Measurements from ENCODE around the gene COPS9. TPM values are rescaled to one million over a fixed set of nuclear protein-coding genes. Genes with fewer than 3 reads are reported as not detected.

COPS9 gene
- total and polyA plus RNA-seq, 2 donors (not counting 1 experiment from before 2014, with no cell fraction given): 104 to 176 TPM

DNA sequence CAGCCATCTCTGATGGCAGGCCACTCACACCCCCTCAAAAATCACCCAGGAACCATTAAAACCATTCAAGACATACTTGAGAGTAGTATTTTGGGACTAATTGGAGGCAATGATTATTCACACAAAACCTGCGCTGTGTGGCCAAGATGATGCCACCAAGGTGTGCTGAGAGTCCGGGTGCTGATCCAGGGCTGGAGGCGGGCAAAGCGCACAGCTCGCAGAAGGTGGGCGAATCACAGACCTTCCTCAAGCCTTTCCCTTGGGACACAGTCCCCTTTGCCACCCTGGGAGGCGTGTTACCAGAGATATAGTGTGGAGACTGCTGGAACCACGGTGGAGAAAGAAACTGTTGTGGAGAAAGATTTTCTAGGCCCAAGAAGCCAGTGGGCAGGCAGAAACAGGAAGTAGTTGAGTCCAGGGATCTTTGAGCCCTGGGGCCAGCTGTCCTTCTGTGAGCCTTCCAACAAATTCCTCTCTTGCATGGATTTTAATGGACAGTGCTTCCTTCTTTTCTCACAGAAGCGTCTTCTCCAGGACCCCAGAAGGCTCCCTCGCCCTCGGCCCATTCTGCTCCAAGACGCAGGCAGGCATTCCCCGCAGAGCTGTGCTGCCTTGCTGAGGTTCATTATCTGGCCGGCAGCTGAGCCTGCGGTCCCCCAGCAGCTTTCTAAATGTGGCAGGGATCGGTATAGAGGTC, 8.0 kb downstream of the COPS9 start:
- Histone ChIP-seq H2AFZ (ENCODE audit: low read length) (no peak overlapping the region), H4K20me1 (ENCODE audit: control insufficient read depth, extremely low read depth, insufficient read depth, low read length) (no peaks in the 10 kb centered on the region), H3K9ac (ENCODE audit: insufficient read depth, low read length) (no peak overlapping the region), H3K4me2 (ENCODE audit: extremely low read depth, insufficient read depth, low read length) (no peak overlapping the region), H3K79me2 (ENCODE audit: control insufficient read depth, insufficient read depth, low read length) (no peaks in the 10 kb centered on the region), H3K4me3 (replicated peaks in 1 of 4; ENCODE audit: control extremely low read depth in 1 of 4, insufficient read depth in 1 of 4, low read depth in 3 of 4, low read length in 4 of 4) (no peak overlapping the region), H3K4me1 (ENCODE audit: control insufficient read depth, extremely low read depth, insufficient read depth, low read length) (no peaks in the 10 kb centered on the region), H3K36me3 (ENCODE audit: control insufficient read depth, insufficient read depth, low read length) (peaks cover 18% of the 10 kb centered on the region), H3K27me3 (ENCODE audit: control insufficient read depth, insufficient read depth, low read length) (no peaks in the 10 kb centered on the region), H3K9me3 (ENCODE audit: control insufficient read depth, insufficient read depth, low read depth, low read length) (no peaks in the 10 kb centered on the region), H3K27ac (ENCODE audit: insufficient read depth, low read length) (no peak overlapping the region)
- DNase-seq (ENCODE audit: low read depth in 2 of 2): no peak
- TF ChIP-seq EZH2 (IDR thresholded peaks at IDR 0.05; ENCODE audit: low read length, missing control alignments): no peak
- TF ChIP-seq, protein P1, sequence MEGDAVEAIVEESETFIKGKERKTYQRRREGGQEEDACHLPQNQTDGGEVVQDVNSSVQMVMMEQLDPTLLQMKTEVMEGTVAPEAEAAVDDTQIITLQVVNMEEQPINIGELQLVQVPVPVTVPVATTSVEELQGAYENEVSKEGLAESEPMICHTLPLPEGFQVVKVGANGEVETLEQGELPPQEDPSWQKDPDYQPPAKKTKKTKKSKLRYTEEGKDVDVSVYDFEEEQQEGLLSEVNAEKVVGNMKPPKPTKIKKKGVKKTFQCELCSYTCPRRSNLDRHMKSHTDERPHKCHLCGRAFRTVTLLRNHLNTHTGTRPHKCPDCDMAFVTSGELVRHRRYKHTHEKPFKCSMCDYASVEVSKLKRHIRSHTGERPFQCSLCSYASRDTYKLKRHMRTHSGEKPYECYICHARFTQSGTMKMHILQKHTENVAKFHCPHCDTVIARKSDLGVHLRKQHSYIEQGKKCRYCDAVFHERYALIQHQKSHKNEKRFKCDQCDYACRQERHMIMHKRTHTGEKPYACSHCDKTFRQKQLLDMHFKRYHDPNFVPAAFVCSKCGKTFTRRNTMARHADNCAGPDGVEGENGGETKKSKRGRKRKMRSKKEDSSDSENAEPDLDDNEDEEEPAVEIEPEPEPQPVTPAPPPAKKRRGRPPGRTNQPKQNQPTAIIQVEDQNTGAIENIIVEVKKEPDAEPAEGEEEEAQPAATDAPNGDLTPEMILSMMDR (conservative IDR thresholded peaks at IDR 0.05 in 1 of 2, IDR thresholded peaks at IDR 0.05 in 1 of 2; ENCODE audit: low read depth in 1 of 2, low read length in 2 of 2): no peak

DNA sequence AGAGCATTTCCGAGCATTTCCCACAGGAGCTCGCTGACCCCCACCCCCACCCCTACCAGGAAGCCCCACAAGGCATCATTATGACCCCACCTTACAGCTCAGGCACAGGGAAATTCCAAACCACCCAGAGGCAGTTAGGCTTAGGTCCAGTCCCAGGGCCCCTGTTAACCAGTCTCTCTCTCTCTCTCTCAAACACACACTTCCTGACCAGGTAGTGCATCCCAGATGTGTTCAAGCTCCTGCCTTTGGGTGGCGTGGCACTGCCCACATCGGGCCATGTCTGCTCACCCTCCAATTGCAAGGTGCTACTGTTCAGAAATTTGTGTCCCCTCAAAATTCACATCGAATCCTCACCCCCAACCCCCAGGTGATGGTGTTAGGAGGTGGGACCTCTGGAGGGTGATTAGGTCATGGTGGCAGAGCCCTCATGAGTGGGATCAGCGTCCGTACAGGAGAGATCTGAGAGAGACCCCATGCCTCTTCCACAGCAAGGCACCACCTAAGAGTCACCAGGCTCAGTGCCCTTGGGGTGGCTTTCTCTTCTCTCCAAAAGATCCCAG, 8.8 kb downstream of the COPS9 start:
- Histone ChIP-seq H3K36me3 (ENCODE audit: control insufficient read depth, insufficient read depth, low read length) (peaks cover 12% of the 10 kb centered on the region), H3K9me3 (ENCODE audit: control insufficient read depth, insufficient read depth, low read depth, low read length) (no peaks in the 10 kb centered on the region), H3K79me2 (ENCODE audit: control insufficient read depth, insufficient read depth, low read length) (no peaks in the 10 kb centered on the region), H2AFZ (ENCODE audit: low read length) (no peak overlapping the region), H4K20me1 (ENCODE audit: control insufficient read depth, extremely low read depth, insufficient read depth, low read length) (no peaks in the 10 kb centered on the region), H3K27ac (ENCODE audit: insufficient read depth, low read length) (no peak overlapping the region), H3K9ac (ENCODE audit: insufficient read depth, low read length) (no peak overlapping the region), H3K27me3 (ENCODE audit: control insufficient read depth, insufficient read depth, low read length) (no peaks in the 10 kb centered on the region), H3K4me3 (replicated peaks in 1 of 4; ENCODE audit: control extremely low read depth in 1 of 4, insufficient read depth in 1 of 4, low read depth in 3 of 4, low read length in 4 of 4) (no peak overlapping the region), H3K4me2 (ENCODE audit: extremely low read depth, insufficient read depth, low read length) (no peak overlapping the region), H3K4me1 (ENCODE audit: control insufficient read depth, extremely low read depth, insufficient read depth, low read length) (no peaks in the 10 kb centered on the region)
- no peak for DNase-seq (ENCODE audit: low read depth in 2 of 2)
- TF ChIP-seq EZH2 (IDR thresholded peaks at IDR 0.05; ENCODE audit: low read length, missing control alignments): no peak
- TF ChIP-seq, protein P1 (conservative IDR thresholded peaks at IDR 0.05 in 1 of 2, IDR thresholded peaks at IDR 0.05 in 1 of 2; ENCODE audit: low read depth in 1 of 2, low read length in 2 of 2): no peak

DNA sequence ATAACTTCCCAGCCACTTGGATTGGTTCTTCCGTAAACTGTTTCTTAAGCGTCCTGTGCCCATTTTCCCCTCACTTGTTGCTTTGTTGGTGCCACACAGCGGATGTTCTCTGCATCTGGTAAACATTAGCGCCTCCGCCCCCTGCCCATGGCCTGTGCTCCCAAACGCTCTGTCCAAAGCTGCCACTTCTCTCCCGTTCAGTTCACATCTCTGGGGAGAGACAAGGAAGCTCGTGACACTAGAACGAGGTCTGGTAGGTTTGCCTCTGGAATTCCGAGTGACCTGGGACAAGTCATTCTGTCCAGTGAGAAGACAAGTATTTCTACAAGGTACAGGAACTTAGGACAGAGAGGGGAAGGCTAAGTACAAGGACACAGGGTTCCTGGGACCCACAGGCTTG, 9.4 kb downstream of the COPS9 start:
- TF ChIP-seq EZH2 (IDR thresholded peaks at IDR 0.05; ENCODE audit: low read length, missing control alignments): no peak
- TF ChIP-seq, protein P1 (conservative IDR thresholded peaks at IDR 0.05 in 1 of 2, IDR thresholded peaks at IDR 0.05 in 1 of 2; ENCODE audit: low read depth in 1 of 2, low read length in 2 of 2): no peak
- H2AFZ ChIP-seq (ENCODE audit: low read length): no peak overlapping the region
- H3K4me1 ChIP-seq (ENCODE audit: control insufficient read depth, extremely low read depth, insufficient read depth, low read length): no peaks in the 10 kb centered on the region
- peaks cover 12% of the 10 kb centered on the region for H3K36me3 ChIP-seq (ENCODE audit: control insufficient read depth, insufficient read depth, low read length)
- H3K27me3 ChIP-seq (ENCODE audit: control insufficient read depth, insufficient read depth, low read length): no peaks in the 10 kb centered on the region
- no peak overlapping the region for H3K9ac ChIP-seq (ENCODE audit: insufficient read depth, low read length)
- H3K4me2 ChIP-seq (ENCODE audit: extremely low read depth, insufficient read depth, low read length): no peak overlapping the region
- H3K4me3 ChIP-seq (replicated peaks in 1 of 4; ENCODE audit: control extremely low read depth in 1 of 4, insufficient read depth in 1 of 4, low read depth in 3 of 4, low read length in 4 of 4): no peak overlapping the region
- DNase-seq (ENCODE audit: low read depth in 2 of 2): no peak
- no peaks in the 10 kb centered on the region for H3K79me2 ChIP-seq (ENCODE audit: control insufficient read depth, insufficient read depth, low read length)
- H3K9me3 ChIP-seq (ENCODE audit: control insufficient read depth, insufficient read depth, low read depth, low read length): no peaks in the 10 kb centered on the region
- no peaks in the 10 kb centered on the region for H4K20me1 ChIP-seq (ENCODE audit: control insufficient read depth, extremely low read depth, insufficient read depth, low read length)
- H3K27ac ChIP-seq (ENCODE audit: insufficient read depth, low read length): no peak overlapping the region

All from fibroblast of lung (primary cell).